WTC11 (cell line): ENCODE results near the gene SLC19A1. TPM values are rescaled to one million over a fixed set of nuclear protein-coding genes. Genes with fewer than 3 reads are reported as not detected.
A peak's percentile ranks its signal among the peaks of the same experiment; 100 is the strongest.

Source experiments
- ATAC-seq: fragments of 200-7000 bp; cut with Tn5 transposase; 2 replicates; pipeline ENCODE4 v1.10.0; 2021; ENCODE audit warnings: mild to moderate bottlenecking, moderate library complexity
- CTCF ChIA-PET: fragments of 300-600 bp; sonication (Branson Sonifier 250); formaldehyde crosslinking; loops from one replicate; lab custom pipeline; 2021; ENCODE audit warnings: antibody characterized with exemption; lab: Charles Lee
- POLR2A ChIA-PET: fragments of 350-600 bp; sonication (Branson Sonifier 250); formaldehyde crosslinking; loops from one replicate; lab custom pipeline; 2021; ENCODE audit warnings: antibody characterized with exemption; lab: Charles Lee
- DNase-seq: peaks from one replicate; pipeline ENCODE4 v3.0.0; 2021; ENCODE audit warnings: low spot score
- H3K27ac Mint-ChIP-seq: 2 replicates; pipeline ENCODE4 v1.8.0; 2021; ENCODE audit warnings: mixed read lengths
- H3K27me3 Mint-ChIP-seq: 2 replicates; pipeline ENCODE4 v1.8.0; 2021; ENCODE audit warnings: low read depth, mild to moderate bottlenecking, moderate library complexity, mixed read lengths
- H3K36me3 Mint-ChIP-seq: 2 replicates; pipeline ENCODE4 v1.8.0; 2021; ENCODE audit warnings: mixed read lengths
- H3K4me1 Mint-ChIP-seq: 2 replicates; pipeline ENCODE4 v1.8.0; 2022; ENCODE audit warnings: mixed read lengths
- H3K4me3 Mint-ChIP-seq: 2 replicates; pipeline ENCODE4 v1.8.0; 2021; ENCODE audit warnings: mild to moderate bottlenecking, moderate library complexity, mixed read lengths
- H3K9me3 Mint-ChIP-seq: 2 replicates; pipeline ENCODE4 v1.8.0; 2021; ENCODE audit warnings: mixed read lengths
- AFF4 ChIP-seq: sonication (generic); formaldehyde crosslinking; IDR thresholded peaks from 2 replicates; pipeline ENCODE4 v1.8.1; 2023; ENCODE audit warnings: mild to moderate bottlenecking, missing genetic modification reagents, borderline replicate concordance
- CTCF ChIP-seq: fragments of 200-600 bp; IDR thresholded peaks from 2 replicates; pipeline ENCODE4 v1.8.0; 2022; ENCODE audit warnings: antibody characterized with exemption
- E2F1 ChIP-seq: sonication (generic); formaldehyde crosslinking; IDR thresholded peaks from 2 replicates; pipeline ENCODE4 v1.8.0; 2022; ENCODE audit warnings: mild to moderate bottlenecking, missing genetic modification reagents
- EMX1 ChIP-seq: fragments of 250-450 bp; sonication (Bioruptor Pico); IDR thresholded peaks from 2 replicates; pipeline ENCODE4 v1.8.0; 2021; ENCODE audit warnings: mild to moderate bottlenecking
- ERG ChIP-seq: fragments of 250-450 bp; sonication (Bioruptor Pico); IDR thresholded peaks from 2 replicates; pipeline ENCODE4 v1.8.0; 2021; ENCODE audit warnings: mild to moderate bottlenecking
- ESRRA ChIP-seq: sonication (generic); formaldehyde crosslinking; IDR thresholded peaks from 2 replicates; pipeline ENCODE4 v1.8.1; 2022; ENCODE audit warnings: mild to moderate bottlenecking, missing genetic modification reagents, borderline replicate concordance
- ETV6 ChIP-seq: sonication (generic); formaldehyde crosslinking; IDR thresholded peaks from 2 replicates; pipeline ENCODE4 v1.8.1; 2022; ENCODE audit warnings: mild to moderate bottlenecking, missing genetic modification reagents
- JUN ChIP-seq: sonication (generic); formaldehyde crosslinking; IDR thresholded peaks from 2 replicates; pipeline ENCODE4 v1.8.0; 2023; ENCODE audit warnings: mild to moderate bottlenecking, missing genetic modification reagents
- NR2C2 ChIP-seq: sonication (generic); formaldehyde crosslinking; IDR thresholded peaks from 2 replicates; pipeline ENCODE4 v1.8.0; 2022; ENCODE audit warnings: mild to moderate bottlenecking, missing genetic modification reagents
- TEAD1 ChIP-seq: sonication (generic); formaldehyde crosslinking; IDR thresholded peaks from 2 replicates; pipeline ENCODE4 v1.8.0; 2022; ENCODE audit warnings: mild to moderate bottlenecking, missing genetic modification reagents
- TP53 ChIP-seq: sonication (generic); formaldehyde crosslinking; IDR thresholded peaks from 2 replicates; pipeline ENCODE4 v1.8.1; 2023; ENCODE audit warnings: mild to moderate bottlenecking, missing genetic modification reagents
- ZNF138 ChIP-seq: sonication (generic); formaldehyde crosslinking; conservative IDR thresholded peaks from 2 replicates; pipeline ENCODE4 v1.8.1; 2022; ENCODE audit warnings: mild to moderate bottlenecking, moderate library complexity, missing genetic modification reagents
- ZNF219 ChIP-seq: sonication (generic); formaldehyde crosslinking; IDR thresholded peaks from 2 replicates; pipeline ENCODE4 v1.8.0; 2023; ENCODE audit warnings: missing genetic modification reagents, mild to moderate bottlenecking, borderline replicate concordance
- ZNF263 ChIP-seq: sonication (generic); formaldehyde crosslinking; IDR thresholded peaks from 2 replicates; pipeline ENCODE4 v1.8.1; 2022; ENCODE audit warnings: low read depth, mild to moderate bottlenecking, moderate library complexity, missing genetic modification reagents
- ZNF281 ChIP-seq: sonication (generic); formaldehyde crosslinking; IDR thresholded peaks from 2 replicates; pipeline ENCODE4 v1.8.0; 2023; ENCODE audit warnings: mild to moderate bottlenecking, missing genetic modification reagents
- ZNF416 ChIP-seq: fragments of 250-450 bp; sonication (Bioruptor Pico); IDR thresholded peaks from 2 replicates; pipeline ENCODE4 v1.9.0; 2021; ENCODE audit warnings: mild to moderate bottlenecking, inconsistent platforms
- ZNF423 ChIP-seq: fragments of 250-450 bp; sonication (Bioruptor Pico); IDR thresholded peaks from 2 replicates; pipeline ENCODE4 v2.1.2; 2022; ENCODE audit warnings: mild to moderate bottlenecking, moderate library complexity
- total RNA-seq: library from RNA; stranded (reverse); gene quantifications from 3 replicates; pipeline ENCODE4 v1.2.3, GENCODE V29; 2021

Gene SLC19A1
- total RNA-seq, 1 experiment from 2014 or later, result 29.8 TPM

- ATAC-seq (peak; percentile 30), DNase-seq (peak; percentile 51)
- H3K9me3 Mint-ChIP-seq, result peaks cover 5% of the 10 kb centered on the region
- CTCF ChIA-PET, result interaction anchor here (0.6 to 1.0 kb wide), 2 partner anchors 80 to 180 kb away, joined by 3 read pairs; no protein-coding TSS in a partner anchor
- H3K27ac Mint-ChIP-seq, result peak overlapping the region; percentile 63; the same call in 1 of the 2 replicates
- POLR2A ChIA-PET, result interaction anchor here (0.6 kb wide), 1 partner anchor 19 kb away, joined by 3 read pairs; no protein-coding TSS in a partner anchor
- H3K36me3 Mint-ChIP-seq, result peaks cover 14% of the 10 kb centered on the region
- TF ChIP-seq ZNF416 (CRISPR knock-in tag) (no peak), JUN (no peak), ERG (CRISPR knock-in tag) (no peak), CTCF (no peak), ETV6 (CRISPR knock-in tag) (no peak), ZNF219 (CRISPR knock-in tag) (no peak), ZNF423 (CRISPR knock-in tag) (peak; percentile 64; the same call in 1 of the 2 replicates), AFF4 (CRISPR knock-in tag) (no peak)
- H3K4me1 Mint-ChIP-seq, result peaks cover 22% of the 10 kb centered on the region
- no peaks in the 10 kb centered on the region for H3K27me3 Mint-ChIP-seq
- no peak overlapping the region; the same call in 1 of the 2 replicates for H3K4me3 Mint-ChIP-seq
Observed at GRCh38 chr21:45488931-45489721, 53.1 kb downstream of the SLC19A1 start.

- H3K27me3 Mint-ChIP-seq, result no peaks in the 10 kb centered on the region
- DNase-seq (no peak), ATAC-seq (no peak)
- H3K27ac Mint-ChIP-seq, result peak overlapping the region; percentile 53
- no peak overlapping the region for H3K4me3 Mint-ChIP-seq
- TF ChIP-seq ESRRA (no peak), TEAD1 (no peak), ZNF281 (CRISPR knock-in tag) (no peak), ZNF138 (CRISPR knock-in tag) (no peak), E2F1 (CRISPR knock-in tag) (no peak), TP53 (CRISPR knock-in tag) (no peak), ZNF423 (CRISPR knock-in tag) (no peak), ZNF263 (CRISPR knock-in tag) (no peak), EMX1 (CRISPR knock-in tag) (no peak), NR2C2 (CRISPR knock-in tag) (no peak)
- CTCF ChIA-PET, result interaction anchor here (1.0 kb wide), 2 partner anchors 10 to 79 kb away, joined by 3 read pairs; no protein-coding TSS in a partner anchor
- H3K36me3 Mint-ChIP-seq, result peaks cover 20% of the 10 kb centered on the region
- peaks cover 22% of the 10 kb centered on the region for H3K4me1 Mint-ChIP-seq
- POLR2A ChIA-PET, result no interaction called here
- H3K9me3 Mint-ChIP-seq, result peaks cover 7% of the 10 kb centered on the region
Observed at GRCh38 chr21:45487891-45488600, 54.2 kb downstream of the SLC19A1 start.
